Activated CD4-positive, alpha-beta T cell treated with anti-CD3 and anti-CD28 coated beads for 36 hours (primary cell): ENCODE measurements around the gene HIPK2. TPM values are rescaled to one million over a fixed set of nuclear protein-coding genes. Genes with fewer than 3 reads are reported as not detected.
"Not testable (repeated sequence)": the region's sequence is repeated elsewhere in the genome, so short reads cannot be mapped to it uniquely, and the experiment has no call there.

ENCODE experiments used
- ATAC-seq: fragments of 200-7000 bp; cut with Tn5 transposase; one replicate; pipeline ENCODE4 v1.10.0; 2021; ENCODE audit warnings: mild to moderate bottlenecking, moderate library complexity
- CTCF ChIA-PET: fragments of 350-600 bp; sonication (Branson Sonifier 250); formaldehyde crosslinking; loops from one replicate; lab custom pipeline; 2021; ENCODE audit warnings: antibody characterized with exemption; lab: Charles Lee
- POLR2A ChIA-PET: fragments of 350-600 bp; sonication (Branson Sonifier 250); formaldehyde crosslinking; loops from one replicate; lab custom pipeline; 2021; ENCODE audit warnings: antibody characterized with exemption, inconsistent platforms; lab: Charles Lee
- DNase-seq: peaks from one replicate; pipeline ENCODE4 v3.0.0-alpha.2; 2020
- H3K27ac Mint-ChIP-seq: one replicate; pipeline ENCODE4 v1.8.0; 2021; ENCODE audit warnings: mixed read lengths
- H3K27me3 Mint-ChIP-seq: one replicate; pipeline ENCODE4 v1.8.0; 2021; ENCODE audit warnings: mixed read lengths
- H3K36me3 Mint-ChIP-seq: one replicate; pipeline ENCODE4 v1.8.0; 2021; ENCODE audit warnings: low read depth, mixed read lengths
- H3K4me1 Mint-ChIP-seq: one replicate; pipeline ENCODE4 v1.8.0; 2021; ENCODE audit warnings: mixed read lengths
- H3K4me3 Mint-ChIP-seq: one replicate; pipeline ENCODE4 v1.8.0; 2021; ENCODE audit warnings: mild to moderate bottlenecking, moderate library complexity, mixed read lengths
- H3K9me3 Mint-ChIP-seq: one replicate; pipeline ENCODE4 v1.8.0; 2021; ENCODE audit warnings: low read depth, mixed read lengths
- intact Hi-C, 2 experiments: fragments of 100-400 bp; cut with DNase I in 1 of 2; cut with micrococcal nuclease in 1 of 2; formaldehyde crosslinking; loops; one replicate each; pipeline versions ENCODE4 v1.14.2 to v1.15.1; 2022 to 2024; cut with DNase I, micrococcal nuclease
- total RNA-seq, 2 experiments: library from RNA; stranded (reverse); gene quantifications; one replicate each; pipeline ENCODE4 v1.2.3, GENCODE V29; 2021

The HIPK2 gene
- total RNA-seq, 2 experiments from 2014 or later = 23.9 to 36.2 TPM

- no peaks in the 10 kb centered on the region for H3K27me3 Mint-ChIP-seq
- CTCF ChIA-PET = interaction anchor here (2.3 kb wide), 1 partner anchor 35 kb away, joined by 6 read pairs; no protein-coding TSS in a partner anchor
- POLR2A ChIA-PET = no interaction called here
Observed at GRCh38 chr7:139566736-139567646, 210.8 kb downstream of the HIPK2 start.

GRCh38 chr7:139566075-139566474 lies 211.7 kb downstream of the HIPK2 start:
- H3K4me3 Mint-ChIP-seq = no peak overlapping the region
- DNase-seq (no peak), ATAC-seq (no peak)
- CTCF ChIA-PET = interaction anchor here (2.3 kb wide), 1 partner anchor 36 kb away, joined by 6 read pairs; no protein-coding TSS in a partner anchor
- peaks cover 12% of the 10 kb centered on the region for H3K4me1 Mint-ChIP-seq
- POLR2A ChIA-PET = no interaction called here
- no peaks in the 10 kb centered on the region for H3K27me3 Mint-ChIP-seq
- H3K36me3 Mint-ChIP-seq = peaks cover 16% of the 10 kb centered on the region
- intact Hi-C loops = no loop called here
- no peak overlapping the region for H3K27ac Mint-ChIP-seq
- no peaks in the 10 kb centered on the region for H3K9me3 Mint-ChIP-seq

More at GRCh38 chr7:139566736-139567646, 210.8 kb downstream of the HIPK2 start:
- H3K27ac Mint-ChIP-seq = no peak overlapping the region
- ATAC-seq (no peak), DNase-seq (no peak)
- intact Hi-C loops = no loop called here
- peaks cover 16% of the 10 kb centered on the region for H3K36me3 Mint-ChIP-seq
- H3K4me1 Mint-ChIP-seq = peaks cover 12% of the 10 kb centered on the region
- no peak overlapping the region for H3K4me3 Mint-ChIP-seq
- H3K9me3 Mint-ChIP-seq = no peaks in the 10 kb centered on the region

- ATAC-seq (no peak), DNase-seq (no peak)
- CTCF ChIA-PET = no interaction called here
- intact Hi-C loops = no loop called here
- Mint-ChIP-seq H3K36me3 (peaks cover 10% of the 10 kb centered on the region), H3K27me3 (peaks cover 2% of the 10 kb centered on the region), H3K4me1 (peaks cover 12% of the 10 kb centered on the region), H3K9me3 (no peaks in the 10 kb centered on the region), H3K4me3 (no peak overlapping the region), H3K27ac (no peak overlapping the region)
- POLR2A ChIA-PET = no interaction called here
Observed at GRCh38 chr7:139563856-139564255, 213.9 kb downstream of the HIPK2 start.

- CTCF ChIA-PET = no interaction called here
- Mint-ChIP-seq H3K4me1 (peaks cover 12% of the 10 kb centered on the region), H3K27ac (no peak overlapping the region), H3K36me3 (peaks cover 6% of the 10 kb centered on the region), H3K27me3 (peaks cover 2% of the 10 kb centered on the region), H3K4me3 (no peak overlapping the region), H3K9me3 (no peaks in the 10 kb centered on the region)
- POLR2A ChIA-PET = no interaction called here
- intact Hi-C loops = no loop called here
- DNase-seq (no peak), ATAC-seq (no peak)
Observed at GRCh38 chr7:139562961-139563565, 214.7 kb downstream of the HIPK2 start.

- H3K4me1 Mint-ChIP-seq = peaks cover 12% of the 10 kb centered on the region
- peaks cover 5% of the 10 kb centered on the region for H3K27me3 Mint-ChIP-seq
- H3K27ac Mint-ChIP-seq = no peak overlapping the region
- POLR2A ChIA-PET = no interaction called here
- no peaks in the 10 kb centered on the region for H3K9me3 Mint-ChIP-seq
- CTCF ChIA-PET = no interaction called here
- no peak for ATAC-seq
- intact Hi-C loops = no loop called here
- H3K36me3 Mint-ChIP-seq = peaks cover 2% of the 10 kb centered on the region
- DNase-seq = no peak
- H3K4me3 Mint-ChIP-seq = no peak overlapping the region
Observed at GRCh38 chr7:139562491-139562890, 215.3 kb downstream of the HIPK2 start.

- Mint-ChIP-seq H3K4me1 (peaks cover 4% of the 10 kb centered on the region), H3K27me3 (peaks cover 5% of the 10 kb centered on the region), H3K9me3 (no peaks in the 10 kb centered on the region), H3K36me3 (no peaks in the 10 kb centered on the region), H3K4me3 (no peak overlapping the region), H3K27ac (no peak overlapping the region)
- intact Hi-C loops = no loop called here
- no peak for ATAC-seq
- CTCF ChIA-PET = no interaction called here
- POLR2A ChIA-PET = no interaction called here
- no peak for DNase-seq
Observed at GRCh38 chr7:139560678-139561077, 217.1 kb downstream of the HIPK2 start.

GRCh38 chr7:139560199-139560598 lies 217.6 kb downstream of the HIPK2 start:
- H3K36me3 Mint-ChIP-seq = no peaks in the 10 kb centered on the region
- peaks cover 2% of the 10 kb centered on the region for H3K4me1 Mint-ChIP-seq
- H3K27me3 Mint-ChIP-seq = peaks cover 5% of the 10 kb centered on the region
- no peak overlapping the region for H3K4me3 Mint-ChIP-seq
- ChIA-PET CTCF (no interaction called here), POLR2A (no interaction called here)
- no peaks in the 10 kb centered on the region for H3K9me3 Mint-ChIP-seq
- ATAC-seq = no peak
- DNase-seq = no peak
- no peak overlapping the region for H3K27ac Mint-ChIP-seq
- intact Hi-C loops = no loop called here

- Mint-ChIP-seq H3K27me3 (peaks cover 5% of the 10 kb centered on the region), H3K4me3 (no peak overlapping the region), H3K27ac (no peak overlapping the region), H3K36me3 (no peaks in the 10 kb centered on the region), H3K9me3 (no peaks in the 10 kb centered on the region), H3K4me1 (no peaks in the 10 kb centered on the region)
- no peak for DNase-seq
- ATAC-seq = no peak
- POLR2A ChIA-PET = no interaction called here
- intact Hi-C loops = no loop called here
- CTCF ChIA-PET = no interaction called here
Observed at GRCh38 chr7:139559364-139560105, 218.3 kb downstream of the HIPK2 start.

GRCh38 chr7:139557857-139558581 lies 219.8 kb downstream of the HIPK2 start:
- ChIA-PET POLR2A (no interaction called here), CTCF (interaction anchor here (1.1 kb wide), 1 partner anchor 58 kb away, joined by 4 read pairs; no protein-coding TSS in a partner anchor)
- ATAC-seq = no peak

GRCh38 chr7:139553991-139554700 lies 223.7 kb downstream of the HIPK2 start:
- CTCF ChIA-PET = interaction anchor here (1.1 kb wide), 1 partner anchor 11 kb away, joined by 3 read pairs; no protein-coding TSS in a partner anchor
- intact Hi-C loops = not testable (repeated sequence)

More at GRCh38 chr7:139557857-139558581, 219.8 kb downstream of the HIPK2 start:
- intact Hi-C loops = no loop called here
- no peaks in the 10 kb centered on the region for H3K4me1 Mint-ChIP-seq
- peaks cover 7% of the 10 kb centered on the region for H3K27me3 Mint-ChIP-seq
- no peak for DNase-seq
- H3K9me3 Mint-ChIP-seq = no peaks in the 10 kb centered on the region
- no peaks in the 10 kb centered on the region for H3K36me3 Mint-ChIP-seq
- H3K4me3 Mint-ChIP-seq = no peak overlapping the region
- no peak overlapping the region for H3K27ac Mint-ChIP-seq

More at GRCh38 chr7:139553991-139554700, 223.7 kb downstream of the HIPK2 start:
- H3K27ac Mint-ChIP-seq, ATAC-seq, POLR2A ChIA-PET, DNase-seq, H3K4me3 Mint-ChIP-seq, H3K27me3 Mint-ChIP-seq, H3K36me3 Mint-ChIP-seq, H3K9me3 Mint-ChIP-seq, H3K4me1 Mint-ChIP-seq: not testable (repeated sequence)
